Activated T-cell treated with anti-CD3 and anti-CD28 coated beads for 48 hours (primary cell): ENCODE data around the gene LGALS9.
"Not testable (repeated sequence)": the region's sequence is repeated elsewhere in the genome, so short reads cannot be mapped to it uniquely, and the experiment has no call there.

Experiments used
- DNase-seq: peaks from one replicate; pipeline ENCODE4 v3.0.0-alpha.2; 2020; ENCODE audit warnings: low read depth

Gene LGALS9

DNA sequence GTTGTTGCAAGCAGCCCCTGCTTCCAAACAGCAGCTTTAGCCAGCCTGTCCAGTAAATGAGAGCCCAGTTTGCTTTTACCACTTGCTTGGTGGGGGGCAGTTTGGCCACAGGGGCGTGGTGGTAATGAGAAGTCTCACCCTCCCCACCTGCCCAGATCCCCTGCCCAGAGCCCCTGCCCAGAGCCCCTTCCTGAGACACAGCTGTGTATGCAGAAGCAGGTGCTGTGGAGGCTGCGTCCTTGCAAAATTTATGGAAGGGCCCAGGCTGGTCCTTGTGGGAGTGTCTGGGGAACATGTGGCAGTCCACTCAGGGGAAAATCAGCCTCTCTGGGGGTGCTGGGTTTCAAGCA lies 27.6 kb upstream of the LGALS9 start:
- DNase-seq, result no peak

DNA sequence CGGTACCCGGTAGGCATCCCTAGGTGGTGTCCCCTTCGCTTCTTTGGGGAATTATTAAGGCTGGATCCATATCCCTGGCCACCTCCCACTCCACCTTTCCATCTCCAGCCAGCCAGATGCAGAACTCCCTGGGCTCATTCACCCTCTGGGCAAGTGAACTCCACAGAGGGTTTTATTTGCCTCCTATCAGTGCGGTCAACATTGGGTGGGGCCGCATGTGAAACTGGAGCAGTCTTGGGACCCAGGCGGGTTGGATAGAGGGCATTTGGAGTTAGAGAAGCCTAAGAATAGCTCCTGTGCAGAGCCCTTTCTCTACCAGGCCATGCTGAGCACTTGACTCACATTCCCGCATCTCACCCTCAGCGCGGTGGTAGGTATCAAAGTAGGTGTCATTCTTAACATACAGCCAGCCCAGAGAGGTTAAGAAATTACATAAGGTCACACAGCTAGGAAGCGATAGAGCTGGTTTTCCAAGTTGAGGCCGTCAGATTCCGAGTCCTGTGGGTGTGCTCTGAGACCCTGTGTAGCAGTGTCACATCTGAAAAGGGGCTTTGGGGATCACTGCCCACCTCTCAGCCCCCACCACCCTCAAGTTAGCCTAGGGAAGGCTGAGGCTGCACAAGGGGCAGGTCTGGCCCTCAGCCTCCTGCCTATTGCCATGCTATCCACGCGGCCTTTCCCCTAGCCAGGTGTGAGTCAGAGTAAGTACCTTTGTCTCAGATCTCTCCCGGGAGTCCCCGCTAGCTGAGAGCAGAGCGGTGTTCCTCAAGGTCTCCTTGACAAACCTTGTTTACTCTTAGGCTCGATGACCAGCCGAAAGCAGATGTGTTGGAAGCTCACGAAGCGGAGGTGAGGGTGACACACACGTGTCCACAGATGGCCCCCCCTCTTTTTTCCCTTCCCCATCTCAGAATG lies 26.9 kb upstream of the LGALS9 start:
- no peak for DNase-seq

DNA sequence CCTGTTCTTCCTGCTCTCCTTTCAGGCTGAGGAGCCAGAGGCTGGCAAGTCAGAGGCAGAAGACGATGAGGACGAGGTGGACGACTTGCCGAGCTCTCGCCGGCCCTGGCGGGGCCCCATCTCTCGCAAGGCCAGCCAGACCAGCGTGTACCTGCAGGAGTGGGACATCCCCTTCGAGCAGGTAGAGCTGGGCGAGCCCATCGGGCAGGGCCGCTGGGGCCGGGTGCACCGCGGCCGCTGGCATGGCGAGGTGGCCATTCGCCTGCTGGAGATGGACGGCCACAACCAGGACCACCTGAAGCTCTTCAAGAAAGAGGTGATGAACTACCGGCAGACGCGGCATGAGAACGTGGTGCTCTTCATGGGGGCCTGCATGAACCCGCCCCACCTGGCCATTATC lies 25.6 kb upstream of the LGALS9 start:
- DNase-seq, result no peak

DNA sequence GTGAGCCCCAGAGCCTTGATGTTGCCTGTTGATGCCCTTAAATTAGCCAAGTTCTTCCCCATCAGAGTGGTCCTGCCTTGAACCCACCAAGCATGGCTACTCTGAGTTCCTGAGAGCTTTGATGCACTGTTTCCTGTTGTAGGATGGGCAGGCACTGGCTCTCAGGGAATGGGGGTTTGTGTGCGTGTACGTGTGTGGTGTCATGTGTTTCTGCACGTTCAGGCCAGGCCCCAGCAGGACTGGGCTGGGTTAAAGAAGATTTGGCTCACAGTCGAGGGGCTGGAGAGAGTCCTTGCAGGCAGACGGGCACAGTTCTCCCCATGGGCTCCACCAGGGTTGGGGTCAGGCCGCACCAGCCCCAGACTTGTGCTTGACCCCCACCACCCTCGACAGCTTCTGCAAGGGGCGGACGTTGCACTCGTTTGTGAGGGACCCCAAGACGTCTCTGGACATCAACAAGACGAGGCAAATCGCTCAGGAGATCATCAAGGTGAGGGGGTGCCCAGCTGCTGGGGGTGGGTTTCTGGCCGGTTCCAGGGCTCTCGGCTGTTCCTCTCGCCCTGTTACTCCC lies 23.4 kb upstream of the LGALS9 start:
- no peak for DNase-seq

DNA sequence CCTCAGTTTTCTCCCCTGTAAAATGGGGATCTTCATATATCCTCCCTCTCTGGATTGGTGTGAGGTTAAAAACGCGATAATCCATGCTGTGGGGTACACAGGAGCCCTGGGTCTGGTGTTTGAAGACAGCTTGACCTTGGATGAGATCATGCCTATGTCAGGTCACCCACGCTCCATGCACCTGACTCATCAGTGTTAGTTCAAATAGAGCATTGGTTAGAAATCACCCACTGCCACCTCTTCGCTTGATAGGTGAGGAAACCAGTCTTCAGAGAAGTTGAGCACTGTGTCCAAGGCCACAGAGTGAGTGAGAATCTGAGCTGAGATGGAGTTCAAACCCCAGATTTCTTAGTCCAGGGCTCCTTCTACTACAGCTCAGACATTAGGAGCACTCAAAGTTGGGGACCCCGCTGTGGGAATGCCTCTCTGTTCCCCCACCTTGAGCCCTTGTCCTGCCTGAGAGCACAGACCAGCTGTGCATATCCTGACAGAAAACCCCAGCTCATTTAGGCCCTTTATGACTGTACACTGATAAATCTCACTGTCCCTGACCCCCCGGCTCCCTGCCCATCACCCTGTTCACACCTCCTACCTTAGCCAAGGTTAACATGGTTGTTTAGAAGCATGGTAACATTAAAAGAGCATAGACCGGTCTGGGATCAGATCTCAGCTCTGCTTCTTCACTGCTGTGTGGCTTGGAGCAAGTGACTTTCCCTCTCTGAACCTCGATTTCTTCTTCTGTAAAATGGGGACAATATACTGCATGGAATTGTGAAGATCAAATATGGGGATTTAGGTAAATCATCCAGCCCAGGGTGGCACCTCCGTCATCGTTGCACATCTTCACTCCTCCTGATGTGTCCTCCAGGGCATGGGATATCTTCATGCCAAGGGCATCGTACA lies 22.4 kb upstream of the LGALS9 start:
- DNase-seq, result no peak

DNA sequence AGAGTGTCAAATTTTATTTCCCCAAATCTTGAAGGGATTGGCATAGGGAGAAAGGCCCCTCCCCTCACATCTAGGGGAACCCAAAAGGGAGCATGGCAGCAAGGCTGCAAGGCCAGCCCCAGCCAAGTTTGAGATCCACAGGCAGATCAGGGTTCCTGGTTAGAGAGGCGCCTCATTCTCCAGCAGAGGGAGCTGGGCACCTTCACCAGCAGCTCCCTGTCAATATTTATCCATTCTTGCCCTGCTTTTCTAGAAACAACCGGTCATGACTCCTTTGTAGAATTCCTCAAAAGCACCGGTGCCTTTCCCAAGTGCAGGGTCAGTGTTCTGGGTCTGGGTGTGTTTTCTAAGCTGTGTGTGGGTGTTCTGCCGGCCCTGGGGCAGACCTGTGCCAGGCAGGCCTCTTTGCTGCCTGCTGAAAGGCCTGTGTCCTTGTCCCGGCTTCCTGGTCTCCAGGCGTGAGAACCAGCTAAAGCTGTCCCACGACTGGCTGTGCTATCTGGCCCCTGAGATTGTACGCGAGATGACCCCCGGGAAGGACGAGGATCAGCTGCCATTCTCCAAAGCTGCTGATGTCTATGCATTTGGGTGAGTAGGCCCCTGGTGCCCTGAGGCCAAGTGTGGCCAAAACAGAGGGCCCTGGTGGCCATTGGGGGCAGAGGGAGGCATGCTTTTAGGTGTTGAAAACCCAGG lies 21.2 kb upstream of the LGALS9 start:
- no peak for DNase-seq

DNA sequence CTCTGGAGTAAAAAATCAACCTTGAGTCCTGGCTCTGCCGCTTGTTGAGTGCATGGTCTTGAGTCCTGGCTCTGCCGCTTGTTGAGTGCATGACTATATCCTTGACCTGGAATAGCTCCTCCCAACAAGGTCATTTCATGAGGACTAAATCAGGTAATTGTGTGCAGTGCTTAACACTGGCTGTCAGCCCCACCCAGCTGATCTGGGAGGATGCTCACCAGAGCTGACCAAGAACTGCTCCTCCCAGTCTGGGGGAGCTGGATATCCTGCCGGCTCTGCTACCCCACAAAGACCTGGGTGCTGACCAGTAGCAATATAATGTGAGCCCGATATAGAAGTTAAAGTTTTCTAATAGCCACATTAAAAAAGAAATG lies 20.7 kb upstream of the LGALS9 start:
- DNase-seq, result no peak

DNA sequence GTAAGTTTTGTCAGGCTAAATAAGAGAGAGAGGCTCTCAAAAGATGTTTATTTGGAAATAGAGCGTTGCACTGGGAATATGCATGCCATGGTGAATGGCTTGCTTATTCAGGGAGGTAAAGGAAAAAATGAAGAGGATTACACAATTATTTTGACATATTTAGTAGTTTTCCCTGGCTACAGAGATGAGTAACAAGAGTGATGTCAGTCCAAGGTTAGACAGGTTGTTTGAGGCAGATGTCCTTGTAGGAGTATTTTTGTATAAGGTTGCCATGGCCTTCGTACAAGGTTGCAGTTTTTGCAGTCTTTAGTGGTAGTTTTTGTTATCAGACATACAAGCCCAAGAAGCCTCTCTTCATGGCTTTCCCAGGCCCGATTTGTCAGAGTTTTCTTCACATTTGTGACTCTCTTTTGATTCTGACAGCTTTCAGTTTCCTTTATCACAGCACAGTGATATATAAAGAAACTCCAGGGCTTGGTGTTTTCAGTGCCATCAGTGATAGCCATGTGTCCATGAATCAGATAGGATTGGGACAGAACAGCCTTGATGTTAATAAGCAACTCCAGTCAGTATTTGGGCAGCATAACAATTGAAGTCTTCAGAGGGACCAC lies 18.7 kb upstream of the LGALS9 start:
- no peak for DNase-seq

DNA sequence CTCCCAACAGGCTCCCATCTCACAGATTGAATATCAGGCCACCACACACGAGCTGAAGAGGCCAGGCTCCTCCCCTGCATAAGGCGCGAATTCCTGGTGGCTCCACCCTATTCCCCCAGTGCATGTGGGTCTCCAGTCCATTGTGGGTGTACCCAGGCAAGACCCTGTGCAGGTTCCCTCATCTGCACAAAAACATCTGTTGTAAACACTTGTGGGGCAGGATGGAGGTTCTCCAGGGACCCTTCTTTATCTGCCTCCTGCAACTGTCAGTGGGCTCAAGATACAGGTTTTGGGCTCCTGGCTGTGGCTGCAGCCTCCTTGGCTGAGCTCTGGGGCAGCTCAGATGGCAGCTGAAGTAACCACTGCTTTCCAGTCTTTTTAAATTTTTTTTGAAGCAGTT lies 17.6 kb upstream of the LGALS9 start:
- no peak for DNase-seq

DNA sequence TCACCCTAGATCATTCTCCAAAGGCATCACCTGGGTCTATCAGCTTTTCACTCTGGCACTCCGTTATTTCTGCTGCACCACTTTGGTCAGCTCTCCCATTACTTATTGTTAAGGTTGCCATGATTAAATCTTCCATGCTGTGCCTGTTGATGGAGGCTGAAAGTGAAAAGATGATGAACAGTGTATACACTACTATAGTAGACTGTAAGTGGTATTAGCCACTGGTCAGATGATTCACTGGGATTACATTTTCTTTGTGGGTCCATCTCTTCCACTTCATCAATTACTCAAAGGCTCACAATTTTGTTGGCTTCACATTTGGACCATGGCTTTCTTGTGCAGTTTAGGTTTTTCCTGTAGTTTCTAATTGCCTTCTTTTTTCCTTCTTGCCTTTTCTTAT lies 15.9 kb upstream of the LGALS9 start:
- DNase-seq, result no peak

DNA sequence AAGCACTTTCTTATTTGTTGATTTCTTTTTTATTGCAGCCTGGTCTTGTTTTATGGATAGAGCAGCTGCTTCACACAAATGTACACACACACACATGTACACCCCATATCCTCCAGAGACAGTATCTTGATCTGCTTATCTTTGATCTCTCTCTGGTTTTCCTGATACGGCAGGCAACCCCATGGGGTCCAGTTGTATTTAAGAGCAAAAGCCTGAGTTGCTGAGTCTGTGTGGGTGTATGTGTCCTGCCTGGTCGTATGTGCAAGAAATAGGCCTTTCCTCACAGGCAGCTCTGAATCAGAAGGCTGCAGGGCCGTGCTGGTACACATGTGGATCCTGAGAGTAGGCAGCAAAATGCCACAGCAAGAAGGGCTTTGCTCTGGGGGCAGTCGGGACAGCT lies 14.6 kb upstream of the LGALS9 start:
- DNase-seq, result no peak

DNA sequence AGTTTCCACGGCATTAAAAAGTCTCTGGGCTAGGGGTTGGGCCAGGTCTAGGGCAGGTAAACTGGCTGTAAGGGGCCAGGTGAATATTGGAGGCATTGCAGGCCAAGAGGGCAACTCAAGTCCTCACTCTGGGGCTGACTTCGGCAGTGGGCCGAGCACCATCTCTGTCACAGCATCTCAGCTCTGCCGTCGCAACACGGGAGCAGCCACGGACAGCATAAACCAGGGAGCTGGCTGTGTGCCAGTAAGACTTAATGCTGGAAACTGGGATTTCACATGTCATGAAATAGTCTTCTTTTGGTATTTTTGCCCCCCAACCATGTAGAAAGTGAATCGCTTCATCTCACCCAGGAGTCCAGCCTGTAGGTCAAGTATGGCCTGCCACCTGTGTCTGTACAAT lies 12.6 kb upstream of the LGALS9 start:
- DNase-seq, result no peak

DNA sequence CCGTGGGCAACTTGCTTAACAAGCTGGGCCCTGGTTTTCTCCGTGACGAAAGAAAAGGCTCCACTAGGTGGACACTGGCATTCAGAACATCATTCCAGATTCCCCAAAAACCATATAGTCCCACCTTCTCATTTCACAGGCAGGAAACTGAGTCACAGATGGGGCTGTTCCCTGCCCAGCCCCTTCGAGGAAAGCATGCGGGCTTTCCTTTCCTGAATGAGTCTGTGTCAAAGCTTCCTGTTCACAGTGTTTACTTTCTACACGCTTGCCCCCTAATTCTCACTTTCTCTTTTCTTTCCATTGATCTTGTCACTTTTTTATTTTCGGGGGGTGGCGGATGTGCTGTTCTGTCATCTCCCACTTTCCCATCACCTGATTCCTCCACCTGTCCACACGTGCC lies 10.3 kb upstream of the LGALS9 start:
- no peak for DNase-seq

DNA sequence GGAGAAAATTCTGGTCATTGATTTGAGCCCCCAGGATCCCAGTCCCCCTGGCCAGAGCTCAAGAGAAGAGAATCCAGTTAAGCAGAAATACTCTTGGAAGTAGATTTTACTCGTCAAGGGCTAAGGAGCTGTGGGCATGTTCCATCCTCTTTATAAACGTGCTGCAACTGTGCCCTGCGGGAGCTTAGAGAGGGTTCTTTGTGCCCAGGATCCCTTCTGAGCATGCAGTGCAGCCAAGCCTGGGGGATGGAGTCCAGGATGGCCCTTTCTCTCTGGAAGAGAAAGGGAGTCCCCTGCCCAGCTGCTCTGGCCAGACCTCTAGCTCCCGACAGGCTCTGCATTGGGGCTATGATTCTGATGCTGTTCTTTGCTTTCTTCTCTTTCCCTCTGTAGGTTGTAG lies 9.5 kb upstream of the LGALS9 start:
- DNase-seq, result no peak

DNA sequence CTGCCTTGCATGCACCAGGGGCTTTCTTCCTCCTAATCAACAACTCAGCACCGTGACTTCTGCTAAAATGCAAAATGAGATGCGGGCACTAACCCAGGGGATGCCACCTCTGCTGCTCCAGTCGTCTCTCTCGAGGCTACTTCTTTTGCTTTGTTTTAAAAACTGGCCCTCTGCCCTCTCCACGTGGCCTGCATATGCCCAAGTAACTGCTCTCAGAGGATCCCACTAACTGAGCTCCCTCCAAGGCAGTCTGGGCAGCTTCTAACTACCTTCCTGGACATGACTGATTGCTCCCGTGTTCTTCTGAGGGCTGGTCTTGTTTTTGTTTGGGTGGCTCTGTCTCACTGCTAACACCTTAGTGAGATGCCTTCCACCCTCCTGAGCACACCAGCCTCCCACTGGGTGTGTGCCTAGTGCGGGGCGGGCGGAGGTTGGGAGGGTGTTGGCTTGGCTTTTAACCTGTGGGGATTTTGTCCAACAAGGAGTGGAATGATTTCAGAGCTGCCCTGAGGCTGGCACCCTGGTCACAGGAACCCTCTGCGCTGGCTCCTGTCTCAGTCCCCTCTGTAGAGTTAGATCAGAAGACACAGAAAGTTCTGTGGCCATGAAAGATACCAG lies 8.9 kb upstream of the LGALS9 start:
- no peak for DNase-seq

DNA sequence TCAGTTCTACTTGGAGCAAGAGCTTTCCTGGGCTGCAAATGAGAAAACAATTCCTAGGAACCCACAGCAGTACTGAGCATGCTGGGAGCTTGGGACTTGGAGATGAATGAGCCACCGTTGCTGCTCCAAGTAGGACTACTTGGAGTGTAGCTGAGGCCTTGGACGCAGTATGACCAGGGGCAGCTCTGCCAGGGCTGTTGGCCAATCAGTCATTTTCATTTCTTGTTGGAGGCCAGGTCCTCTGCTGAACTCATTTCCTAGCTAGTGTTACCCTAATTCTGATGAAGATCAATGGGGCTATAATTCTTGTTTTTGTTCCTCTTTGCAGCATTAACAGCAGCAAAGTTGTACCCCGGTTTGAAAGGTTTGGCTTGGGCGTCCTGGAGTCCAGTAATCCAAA lies 8.0 kb upstream of the LGALS9 start:
- DNase-seq, result no peak

DNA sequence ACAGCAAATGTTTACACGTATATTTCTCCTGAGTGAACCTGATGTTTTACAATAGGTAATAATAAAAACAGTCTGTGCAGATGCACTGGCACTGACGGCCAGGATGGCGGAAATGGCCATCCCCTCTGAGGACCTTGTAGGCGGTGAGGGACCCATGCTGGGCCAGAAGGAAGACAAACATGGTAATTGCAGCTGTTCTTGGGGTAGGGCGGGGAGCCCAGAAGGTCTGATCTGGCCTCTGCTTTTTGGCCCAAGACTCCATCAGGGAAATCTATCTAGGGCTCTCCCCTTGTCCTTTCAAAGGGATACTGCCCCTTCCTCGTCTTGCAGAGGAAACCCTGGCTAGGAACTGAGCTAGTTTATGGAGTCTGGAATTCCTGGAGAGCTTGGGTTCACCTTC lies 7.4 kb upstream of the LGALS9 start:
- no peak for DNase-seq

DNA sequence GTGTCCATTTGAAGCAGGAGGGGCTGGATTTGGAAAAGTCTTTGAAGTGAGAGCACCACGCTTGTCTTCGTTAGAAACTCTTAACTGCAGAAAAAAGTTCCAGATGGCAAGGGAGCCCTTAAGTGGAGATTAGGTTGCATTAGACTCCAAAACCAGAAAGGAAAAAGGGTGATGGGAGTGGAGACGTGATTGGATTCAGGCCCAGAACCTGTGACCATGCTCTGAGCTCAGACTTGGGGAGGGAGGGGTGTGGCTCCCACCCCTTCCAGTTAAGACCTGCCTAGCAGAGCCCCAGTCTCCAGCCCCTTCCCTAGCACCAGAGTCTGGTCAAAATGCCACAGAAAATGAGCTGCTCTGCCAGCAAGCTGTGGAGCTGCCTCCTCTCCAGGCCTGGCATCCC lies 6.4 kb upstream of the LGALS9 start:
- no peak for DNase-seq

DNA sequence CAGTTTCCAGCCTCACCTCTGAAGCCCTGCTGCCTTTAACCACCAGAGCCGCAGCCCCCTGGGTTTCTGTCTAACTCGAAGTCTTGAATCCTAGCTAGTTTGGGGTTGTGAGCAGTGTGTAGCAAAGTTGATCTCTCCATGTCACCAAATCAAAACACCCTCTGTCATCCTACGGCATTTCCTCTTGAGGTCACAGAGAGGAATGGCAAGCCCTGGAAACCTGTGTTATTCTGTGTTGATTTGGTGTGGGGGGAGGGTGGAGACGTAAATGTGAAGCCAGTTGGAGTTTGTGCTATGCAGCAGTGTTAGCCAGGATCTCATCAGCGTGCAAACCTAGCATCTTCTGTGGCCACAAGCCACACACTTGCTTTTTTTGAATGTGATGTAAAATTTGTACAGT lies 5.1 kb upstream of the LGALS9 start:
- DNase-seq, result no peak

DNA sequence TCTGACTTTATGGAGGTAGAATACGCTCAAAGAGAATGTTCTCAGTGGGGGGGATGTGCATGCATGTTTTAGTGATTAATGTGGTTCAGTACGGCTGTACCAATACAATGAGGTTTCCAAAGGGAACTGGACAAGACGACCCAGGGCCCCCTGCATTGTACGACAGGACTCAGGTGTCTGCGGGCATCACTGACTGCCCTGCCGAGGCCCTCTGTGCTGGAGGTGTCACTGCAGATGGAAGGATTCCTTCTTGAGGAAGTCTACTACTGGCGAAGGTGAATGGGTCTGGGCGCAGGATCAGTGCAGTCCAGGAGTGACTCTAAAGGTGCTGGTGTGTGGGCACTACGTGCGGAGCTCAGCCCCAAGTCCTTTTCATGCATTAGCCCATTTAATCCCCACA lies 3.5 kb upstream of the LGALS9 start:
- DNase-seq, result no peak

DNA sequence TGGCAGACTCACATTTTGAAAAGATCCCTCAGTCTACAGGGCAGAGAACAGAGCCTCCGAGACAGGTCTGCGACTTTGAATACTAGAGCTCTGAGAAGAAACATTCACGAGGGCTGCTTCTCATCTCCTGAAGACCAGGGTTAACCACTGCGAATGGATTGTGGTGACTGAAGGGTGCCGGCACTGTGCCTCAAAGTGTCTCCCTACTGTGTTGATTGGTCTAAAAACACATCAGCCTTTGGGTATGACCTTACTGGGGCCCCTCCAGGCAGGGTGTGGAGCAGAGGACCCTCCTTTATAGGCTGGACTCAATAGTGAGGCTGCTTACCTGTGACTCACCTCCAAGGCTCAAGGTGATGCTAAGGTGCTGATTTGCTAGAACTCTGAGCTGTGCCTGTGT lies 2.6 kb upstream of the LGALS9 start:
- DNase-seq, result no peak

DNA sequence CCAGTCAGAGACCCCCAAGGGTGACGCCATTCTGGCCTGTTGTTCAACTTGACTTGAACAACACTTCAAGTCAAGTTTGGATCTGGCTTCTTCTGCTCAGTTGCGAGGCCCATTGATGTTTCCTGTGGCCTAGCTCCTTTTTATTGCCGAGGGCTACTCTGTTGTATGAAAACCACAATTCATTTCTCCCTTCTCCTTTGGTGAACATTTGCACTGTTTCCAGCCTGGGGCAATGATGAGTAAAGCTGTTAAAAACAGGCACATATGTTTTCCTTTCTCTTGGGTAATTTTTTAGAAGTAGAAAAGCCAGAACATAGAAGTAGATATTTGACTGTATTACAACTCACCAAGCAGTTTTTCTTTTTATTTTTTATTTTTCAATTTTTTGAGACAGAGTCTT lies 1.7 kb upstream of the LGALS9 start:
- not testable (repeated sequence) for DNase-seq
